Measurements from ENCODE around the gene RNF145.

RNF145 gene

GRCh38 chr5:159210210-159210661, 883 bp upstream of the RNF145 start:
- Histone ChIP-seq H3K27me3 (no peaks in the 10 kb centered on the region), H3K27ac (no peak overlapping the region), H3K4me2 (peak overlapping the region; percentile 78), H4K20me1 (peaks cover 18% of the 10 kb centered on the region), H3K36me3 (no peaks in the 10 kb centered on the region), H3K4me3 (peak overlapping the region; percentile 85), H3K4me1 (peaks cover 44% of the 10 kb centered on the region), H3K9ac (no peak overlapping the region), H3K9me3 (no peaks in the 10 kb centered on the region)
- TF ChIP-seq Cebpa-rat (IDR thresholded peaks at IDR 0.05) = no peak

GRCh38 chr5:159208514-159209437, 577 bp downstream of the RNF145 start:
- H3K4me1 ChIP-seq = peaks cover 59% of the 10 kb centered on the region
- no peak for TF ChIP-seq Cebpa-rat (IDR thresholded peaks at IDR 0.05)
- H4K20me1 ChIP-seq = peaks cover 33% of the 10 kb centered on the region
- H3K27me3 ChIP-seq = no peaks in the 10 kb centered on the region
- peak overlapping the region; percentile 93 for H3K9ac ChIP-seq
- peak overlapping the region; percentile 93 for H3K27ac ChIP-seq
- peak overlapping the region; percentile 78 for H3K4me2 ChIP-seq
- H3K36me3 ChIP-seq = no peaks in the 10 kb centered on the region; the same call in 1 of the 2 replicates
- peak overlapping the region; percentile 85 for H3K4me3 ChIP-seq
- H3K9me3 ChIP-seq = no peaks in the 10 kb centered on the region

GRCh38 chr5:159207686-159208513, 1.5 kb downstream of the RNF145 start:
- TF ChIP-seq Cebpa-rat (IDR thresholded peaks at IDR 0.05) = no peak
- Histone ChIP-seq H3K4me1 (peaks cover 62% of the 10 kb centered on the region), H3K4me2 (peak overlapping the region; percentile 78), H3K9ac (peak overlapping the region; percentile 93), H4K20me1 (peaks cover 42% of the 10 kb centered on the region), H3K36me3 (peaks cover 6% of the 10 kb centered on the region; the same call in 1 of the 2 replicates), H3K4me3 (peak overlapping the region; percentile 85), H3K9me3 (no peaks in the 10 kb centered on the region), H3K27me3 (no peaks in the 10 kb centered on the region), H3K27ac (peak overlapping the region; percentile 93)

GRCh38 chr5:159207222-159207685, 2.1 kb downstream of the RNF145 start:
- peak overlapping the region; percentile 85 for H3K4me3 ChIP-seq
- H3K4me2 ChIP-seq = peak overlapping the region; percentile 78
- peaks cover 62% of the 10 kb centered on the region for H3K4me1 ChIP-seq
- no peaks in the 10 kb centered on the region for H3K9me3 ChIP-seq
- peak overlapping the region; percentile 93 for H3K9ac ChIP-seq
- H3K27ac ChIP-seq = peak overlapping the region; percentile 93
- no peaks in the 10 kb centered on the region for H3K27me3 ChIP-seq
- peaks cover 8% of the 10 kb centered on the region for H3K36me3 ChIP-seq
- TF ChIP-seq Cebpa-rat (IDR thresholded peaks at IDR 0.05) = no peak
- peaks cover 43% of the 10 kb centered on the region for H4K20me1 ChIP-seq

- peak overlapping the region; percentile 93 for H3K27ac ChIP-seq
- no peaks in the 10 kb centered on the region for H3K27me3 ChIP-seq
- H3K4me1 ChIP-seq = peaks cover 59% of the 10 kb centered on the region
- no peak for TF ChIP-seq Cebpa-rat (IDR thresholded peaks at IDR 0.05)
- H3K9ac ChIP-seq = peak overlapping the region; percentile 93
- H3K4me3 ChIP-seq = peak overlapping the region; percentile 85
- H3K36me3 ChIP-seq = peaks cover 10% of the 10 kb centered on the region
- H3K9me3 ChIP-seq = no peaks in the 10 kb centered on the region
- peak overlapping the region; percentile 78 for H3K4me2 ChIP-seq
- peaks cover 48% of the 10 kb centered on the region for H4K20me1 ChIP-seq
These were observed 2.5 kb downstream of the RNF145 start for GRCh38 chr5:159206818-159207217.

- Histone ChIP-seq H3K27ac (peak overlapping the region; percentile 93), H4K20me1 (peaks cover 51% of the 10 kb centered on the region), H3K4me1 (peaks cover 54% of the 10 kb centered on the region), H3K9ac (peak overlapping the region; percentile 93), H3K4me3 (peak overlapping the region; percentile 85), H3K4me2 (peak overlapping the region; percentile 78), H3K9me3 (no peaks in the 10 kb centered on the region), H3K27me3 (no peaks in the 10 kb centered on the region), H3K36me3 (peaks cover 12% of the 10 kb centered on the region)
- TF ChIP-seq Cebpa-rat (IDR thresholded peaks at IDR 0.05) = no peak
These were observed 3.0 kb downstream of the RNF145 start for GRCh38 chr5:159206368-159206767.

GRCh38 chr5:159203351-159203750, 6.0 kb downstream of the RNF145 start:
- no peak overlapping the region for H3K4me2 ChIP-seq
- H3K27me3 ChIP-seq = no peaks in the 10 kb centered on the region
- no peaks in the 10 kb centered on the region for H3K9me3 ChIP-seq
- TF ChIP-seq Cebpa-rat (IDR thresholded peaks at IDR 0.05) = no peak
- peaks cover 54% of the 10 kb centered on the region for H3K4me1 ChIP-seq
- H3K9ac ChIP-seq = no peak overlapping the region
- peaks cover 31% of the 10 kb centered on the region for H3K36me3 ChIP-seq
- H3K4me3 ChIP-seq = no peak overlapping the region
- H4K20me1 ChIP-seq = peaks cover 80% of the 10 kb centered on the region
- no peak overlapping the region for H3K27ac ChIP-seq

- peaks cover 55% of the 10 kb centered on the region for H3K4me1 ChIP-seq
These were observed 7.2 kb downstream of the RNF145 start for GRCh38 chr5:159202151-159202550.

GRCh38 chr5:159199780-159200179, 9.6 kb downstream of the RNF145 start:
- Histone ChIP-seq H3K27me3 (no peaks in the 10 kb centered on the region), H3K9ac (no peak overlapping the region), H3K4me1 (peaks cover 32% of the 10 kb centered on the region), H4K20me1 (peaks cover 93% of the 10 kb centered on the region), H3K9me3 (no peaks in the 10 kb centered on the region), H3K36me3 (peaks cover 64% of the 10 kb centered on the region), H3K4me3 (no peak overlapping the region), H3K27ac (no peak overlapping the region), H3K4me2 (peak overlapping the region; percentile 38; the same call in 1 of the 2 replicates)
- TF ChIP-seq Cebpa-rat (IDR thresholded peaks at IDR 0.05) = no peak

More at GRCh38 chr5:159202151-159202550, 7.2 kb downstream of the RNF145 start:
- no peak overlapping the region for H3K4me2 ChIP-seq
- H3K27me3 ChIP-seq = no peaks in the 10 kb centered on the region
- H4K20me1 ChIP-seq = peaks cover 92% of the 10 kb centered on the region
- H3K4me3 ChIP-seq = no peak overlapping the region
- H3K36me3 ChIP-seq = peaks cover 42% of the 10 kb centered on the region
- no peak overlapping the region for H3K9ac ChIP-seq
- no peak overlapping the region for H3K27ac ChIP-seq
- TF ChIP-seq Cebpa-rat (IDR thresholded peaks at IDR 0.05) = no peak
- no peaks in the 10 kb centered on the region for H3K9me3 ChIP-seq
